PFSK-1 (cell line): Measurements from ENCODE around the gene SYMPK.

Experiments used
- FOXP2 ChIP-seq: optimal IDR thresholded peaks from 2 replicates; pipeline ENCODE3; 2011; ENCODE audit warnings: borderline replicate concordance, control low read depth, inconsistent platforms; ENCODE audit not compliant: insufficient read depth; ENCODE audit errors: extremely low read length, extremely low read depth
- POLR2AphosphoS5 ChIP-seq: IDR thresholded peaks from 2 replicates; pipeline ENCODE4 v1.6.1; 2012; ENCODE audit warnings: low read depth, mild to moderate bottlenecking, control low read depth, low read length, moderate library complexity
- SIN3A ChIP-seq: IDR thresholded peaks from 2 replicates; pipeline ENCODE4 v1.6.1; 2012; ENCODE audit warnings: mild to moderate bottlenecking, low read length, moderate library complexity, borderline replicate concordance; ENCODE audit not compliant: insufficient read depth
- TAF1 ChIP-seq: IDR thresholded peaks from 2 replicates; pipeline ENCODE4 v1.6.1; 2012; ENCODE audit warnings: low read length, control low read depth, borderline replicate concordance; ENCODE audit not compliant: insufficient read depth
- TF ChIP-seq, protein P1 (sequence below), 2 experiments: IDR thresholded peaks; 2 replicates each; pipeline versions ENCODE4 v1.6.1 to v1.8.0; 2011 to 2012; ENCODE audit warnings: low read depth in 2 of 2, low read length in 2 of 2, control low read depth in 1 of 2, inconsistent platforms in 1 of 2, mild to moderate bottlenecking in 1 of 2, moderate library complexity in 1 of 2; ENCODE audit not compliant: insufficient read depth in 1 of 2

SYMPK gene

DNA sequence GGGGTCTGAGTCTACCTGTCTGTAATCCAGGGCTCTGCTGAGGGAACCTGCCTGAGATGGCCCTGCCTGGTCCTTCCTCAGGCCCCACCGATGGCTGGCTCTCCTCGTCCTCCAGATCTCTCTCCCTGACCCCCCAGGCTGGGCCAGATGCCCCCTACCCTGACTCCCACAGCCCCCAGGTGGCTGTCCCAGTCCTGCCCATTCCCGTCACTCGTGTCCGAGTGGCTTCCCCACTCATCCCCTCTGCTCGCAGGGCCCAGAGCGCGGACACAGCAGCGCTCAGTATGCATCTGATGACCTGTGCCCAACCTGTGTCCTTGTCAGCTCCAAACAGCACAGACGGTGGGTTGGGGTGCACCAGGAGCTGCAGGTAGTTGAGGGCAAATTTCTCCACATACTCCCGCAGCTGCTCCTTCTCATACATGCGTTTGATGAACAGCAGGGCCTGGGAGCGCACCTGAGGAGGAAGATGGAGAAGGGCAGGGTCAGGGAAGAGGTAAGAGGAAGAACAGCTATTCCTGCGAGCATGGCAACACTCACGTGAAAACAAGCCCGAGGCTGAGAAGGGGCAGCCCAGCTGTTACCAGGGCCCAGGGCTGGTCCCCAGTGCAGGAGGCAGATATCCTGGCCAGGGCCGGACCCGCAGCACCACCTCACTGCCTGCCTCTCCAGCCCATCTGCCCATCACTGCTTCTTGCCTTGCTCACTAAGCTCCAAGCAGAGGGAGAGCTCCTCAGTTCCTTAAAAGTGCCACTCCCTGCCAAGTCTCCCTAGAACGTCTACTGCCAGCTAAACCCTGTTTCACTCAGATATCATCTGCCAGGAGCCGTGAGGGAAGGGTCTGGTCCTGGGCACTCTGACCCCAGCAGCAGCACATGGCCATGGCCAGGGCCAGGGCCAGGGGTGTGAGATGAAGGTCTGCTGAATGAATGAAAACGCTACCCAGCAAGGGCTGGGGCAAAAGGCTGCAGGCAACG, 36.7 kb downstream of the SYMPK start:
- TF ChIP-seq, protein P1, sequence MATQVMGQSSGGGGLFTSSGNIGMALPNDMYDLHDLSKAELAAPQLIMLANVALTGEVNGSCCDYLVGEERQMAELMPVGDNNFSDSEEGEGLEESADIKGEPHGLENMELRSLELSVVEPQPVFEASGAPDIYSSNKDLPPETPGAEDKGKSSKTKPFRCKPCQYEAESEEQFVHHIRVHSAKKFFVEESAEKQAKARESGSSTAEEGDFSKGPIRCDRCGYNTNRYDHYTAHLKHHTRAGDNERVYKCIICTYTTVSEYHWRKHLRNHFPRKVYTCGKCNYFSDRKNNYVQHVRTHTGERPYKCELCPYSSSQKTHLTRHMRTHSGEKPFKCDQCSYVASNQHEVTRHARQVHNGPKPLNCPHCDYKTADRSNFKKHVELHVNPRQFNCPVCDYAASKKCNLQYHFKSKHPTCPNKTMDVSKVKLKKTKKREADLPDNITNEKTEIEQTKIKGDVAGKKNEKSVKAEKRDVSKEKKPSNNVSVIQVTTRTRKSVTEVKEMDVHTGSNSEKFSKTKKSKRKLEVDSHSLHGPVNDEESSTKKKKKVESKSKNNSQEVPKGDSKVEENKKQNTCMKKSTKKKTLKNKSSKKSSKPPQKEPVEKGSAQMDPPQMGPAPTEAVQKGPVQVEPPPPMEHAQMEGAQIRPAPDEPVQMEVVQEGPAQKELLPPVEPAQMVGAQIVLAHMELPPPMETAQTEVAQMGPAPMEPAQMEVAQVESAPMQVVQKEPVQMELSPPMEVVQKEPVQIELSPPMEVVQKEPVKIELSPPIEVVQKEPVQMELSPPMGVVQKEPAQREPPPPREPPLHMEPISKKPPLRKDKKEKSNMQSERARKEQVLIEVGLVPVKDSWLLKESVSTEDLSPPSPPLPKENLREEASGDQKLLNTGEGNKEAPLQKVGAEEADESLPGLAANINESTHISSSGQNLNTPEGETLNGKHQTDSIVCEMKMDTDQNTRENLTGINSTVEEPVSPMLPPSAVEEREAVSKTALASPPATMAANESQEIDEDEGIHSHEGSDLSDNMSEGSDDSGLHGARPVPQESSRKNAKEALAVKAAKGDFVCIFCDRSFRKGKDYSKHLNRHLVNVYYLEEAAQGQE (IDR thresholded peaks at IDR 0.05; ENCODE audit: insufficient read depth in 1 of 2, low read depth in 2 of 2, low read length in 2 of 2), result no peak
- no peak for TF ChIP-seq POLR2AphosphoS5
- no peak for TF ChIP-seq FOXP2
- no peak for TF ChIP-seq SIN3A
- no peak for TF ChIP-seq TAF1

DNA sequence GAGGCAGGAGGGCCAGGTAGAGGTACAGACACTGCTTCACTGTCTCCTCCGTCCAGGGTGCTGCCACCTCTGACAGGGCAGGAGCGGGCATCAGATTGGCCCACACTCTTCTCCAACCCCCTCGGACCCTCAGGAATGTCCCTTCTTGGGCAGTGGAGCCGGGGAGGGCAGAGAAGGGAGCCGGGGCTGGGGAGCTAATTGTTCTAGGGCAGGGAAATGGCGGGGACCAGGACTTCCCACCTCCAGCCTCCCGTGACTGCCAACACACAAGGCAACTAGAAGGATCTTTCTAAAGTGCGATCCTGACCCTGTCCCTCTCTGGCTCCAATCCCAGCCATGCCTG, 37.7 kb downstream of the SYMPK start:
- TF ChIP-seq FOXP2 (no peak), TAF1 (no peak), POLR2AphosphoS5 (no peak), SIN3A (no peak)
- TF ChIP-seq, protein P1 (IDR thresholded peaks at IDR 0.05; ENCODE audit: insufficient read depth in 1 of 2, low read depth in 2 of 2, low read length in 2 of 2), result no peak

DNA sequence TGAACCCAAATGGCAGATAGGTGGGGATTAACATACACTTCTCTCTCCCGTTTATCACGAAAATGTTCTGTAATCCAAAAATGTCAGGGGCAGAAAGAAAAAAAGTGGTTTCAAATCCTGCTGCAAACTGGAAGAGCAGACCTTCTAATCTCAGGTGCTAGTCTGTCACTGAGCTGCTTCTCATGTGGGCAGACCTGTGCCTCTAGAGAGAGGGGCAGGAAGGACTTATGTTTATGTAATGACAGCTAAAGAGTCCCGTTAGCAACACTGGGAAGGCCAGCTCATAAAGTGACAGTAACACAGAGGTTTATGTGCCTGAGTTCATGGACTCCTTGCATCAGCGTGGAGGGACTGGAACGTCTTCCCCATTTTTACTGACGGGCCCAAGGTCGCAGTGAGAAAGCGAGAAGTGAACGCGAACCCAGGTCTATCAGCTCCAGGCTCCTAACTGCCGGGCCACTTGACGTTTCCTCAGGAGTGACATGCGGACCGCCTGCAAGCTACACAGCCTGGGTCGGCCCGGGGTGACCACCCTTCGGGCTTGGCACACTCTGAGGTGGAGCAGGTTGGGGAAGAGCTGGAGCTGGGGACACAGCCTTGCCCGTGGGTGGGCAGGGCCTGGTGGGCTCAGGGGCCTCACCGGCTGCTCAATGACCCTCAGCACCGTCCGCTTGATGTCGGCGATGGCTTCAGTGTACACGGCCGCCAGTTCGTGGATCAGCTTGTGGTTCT, 38.2 kb downstream of the SYMPK start:
- TF ChIP-seq, protein P1 (IDR thresholded peaks at IDR 0.05; ENCODE audit: insufficient read depth in 1 of 2, low read depth in 2 of 2, low read length in 2 of 2), result no peak
- no peak for TF ChIP-seq SIN3A
- TF ChIP-seq TAF1, result no peak
- TF ChIP-seq FOXP2, result no peak
- no peak for TF ChIP-seq POLR2AphosphoS5

DNA sequence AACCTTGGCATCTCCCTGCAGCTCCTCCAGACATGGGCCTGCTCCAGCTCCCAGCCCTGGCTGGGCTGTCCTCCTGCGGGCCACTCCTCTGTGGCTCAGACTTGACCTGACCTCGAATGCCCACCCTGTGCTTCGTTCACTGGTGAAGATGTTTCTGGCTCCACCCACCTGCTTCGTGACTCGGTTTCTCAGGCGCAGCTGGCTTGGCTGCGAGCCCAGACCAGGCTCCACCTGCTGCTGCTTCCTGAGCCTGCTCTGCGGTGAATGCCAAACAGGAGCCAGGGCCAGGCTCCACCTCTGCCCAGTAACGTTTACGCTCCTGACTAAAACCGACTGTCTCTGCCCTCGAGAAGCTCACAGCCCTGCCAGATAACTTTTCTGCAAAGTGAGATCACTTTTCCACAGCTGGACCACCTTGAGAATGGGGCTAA, 38.9 kb downstream of the SYMPK start:
- TF ChIP-seq, protein P1 (IDR thresholded peaks at IDR 0.05; ENCODE audit: insufficient read depth in 1 of 2, low read depth in 2 of 2, low read length in 2 of 2), result no peak
- TF ChIP-seq TAF1 (no peak), FOXP2 (no peak), POLR2AphosphoS5 (no peak)
